Islet of Langerhans (tissue), 1 donor: Measurements from ENCODE around the gene TRIM47.

ENCODE experiments used
- FAIRE-seq: peaks from one replicate; lab custom pipeline; 2011; peaks lifted over from hg19 to GRCh38; lab: Jason Lieb, UNC

The TRIM47 gene

DNA sequence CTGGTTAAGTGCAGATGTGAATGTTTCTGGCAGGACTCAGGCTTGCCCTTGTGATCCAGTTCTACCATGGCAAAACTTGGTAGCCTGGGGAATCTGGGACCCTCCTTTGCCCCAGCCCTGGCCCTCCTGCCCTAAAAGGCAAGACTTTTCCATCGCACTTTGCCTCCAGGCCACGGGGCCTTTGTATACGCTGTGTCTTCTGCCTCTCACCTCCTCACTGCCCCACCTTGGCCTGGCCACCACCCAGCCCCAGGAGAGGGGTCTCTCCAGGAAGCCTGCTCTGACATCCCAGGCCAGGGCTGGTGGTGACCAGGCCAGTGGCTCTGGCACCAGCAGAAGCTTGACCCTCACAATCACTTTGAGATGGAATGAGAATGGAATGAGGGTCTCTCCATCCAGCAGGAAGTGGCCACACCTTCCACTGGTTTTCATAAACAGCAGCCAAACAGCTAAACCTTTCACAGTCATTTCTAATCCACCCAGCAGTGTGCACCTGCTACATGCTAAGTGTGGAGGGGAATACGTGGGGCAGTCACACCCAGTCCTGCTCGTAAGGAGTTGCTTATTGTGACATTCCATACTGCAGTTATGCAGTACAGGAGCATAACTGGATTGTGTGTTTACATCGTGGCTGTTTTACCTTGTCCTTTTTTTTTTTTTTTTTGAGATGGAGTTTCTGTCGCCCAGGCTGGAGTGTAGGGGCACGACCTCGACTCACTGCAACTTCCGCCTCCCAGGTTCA is 27.9 kb upstream of the TRIM47 start:
- FAIRE-seq = no peak

DNA sequence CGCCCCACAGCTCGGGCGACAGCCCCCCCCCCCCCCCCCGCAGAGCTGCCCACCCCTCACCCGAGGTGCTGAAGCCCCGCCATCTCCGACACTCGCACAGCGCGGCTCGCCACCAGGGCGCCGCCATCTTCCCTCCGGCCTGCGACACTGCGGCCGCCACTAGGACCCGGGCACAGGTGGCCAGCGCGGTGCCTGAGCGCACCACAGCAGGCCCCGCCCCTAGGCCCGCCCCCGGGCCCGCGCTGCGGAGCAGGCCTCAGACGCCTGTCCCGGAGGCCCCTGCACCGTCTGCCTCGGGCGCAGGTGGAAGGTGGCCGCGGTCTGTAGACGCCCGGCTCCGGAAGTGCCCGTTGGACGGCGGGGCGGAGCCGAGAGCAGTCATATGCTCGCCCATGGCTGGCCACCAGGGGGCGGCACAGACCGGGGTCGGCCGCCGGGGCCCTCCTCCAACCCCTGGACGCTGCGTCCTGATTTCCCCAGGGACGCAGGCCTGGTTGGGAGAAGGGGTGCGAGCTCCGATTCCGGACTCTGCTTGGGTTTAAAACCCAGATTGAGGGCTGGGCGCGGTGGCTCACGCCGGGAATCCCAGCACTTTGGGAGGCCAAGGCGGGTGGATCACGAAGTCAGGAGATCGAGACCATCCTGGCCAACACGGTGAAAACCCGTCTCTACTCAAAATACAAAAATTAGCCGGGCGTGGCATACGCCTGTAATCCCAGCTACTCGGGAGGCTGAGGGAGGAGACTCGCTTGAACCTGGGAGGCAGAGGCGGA is 26.6 kb upstream of the TRIM47 start, which contains the start of gene MRPL38:
Gene MRPL38 (minus strand): TSS at position 136 of the 773 bp plus-strand sequence. CDS start 9 bp downstream, at position 127.
- no peak for FAIRE-seq

DNA sequence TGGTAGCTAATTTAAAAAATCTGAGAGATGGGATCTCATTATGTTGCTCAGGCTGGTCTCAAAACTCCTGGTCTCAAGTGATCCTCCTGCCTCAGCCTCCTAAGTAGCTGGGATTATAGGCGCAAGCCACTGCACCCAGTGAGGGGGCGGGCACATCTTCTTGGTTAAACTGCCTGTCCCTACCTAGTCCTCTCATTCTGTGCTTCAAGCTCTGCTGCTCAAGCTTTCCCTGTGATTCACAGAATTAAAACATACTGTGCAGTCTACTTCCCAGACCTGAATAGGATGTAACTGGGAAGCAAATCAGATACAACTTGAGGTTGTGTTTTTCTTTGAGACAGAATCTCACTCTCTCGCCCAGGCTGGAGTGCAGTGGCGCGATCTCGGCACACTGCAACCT is 24.0 kb upstream of the TRIM47 start:
- no peak for FAIRE-seq

DNA sequence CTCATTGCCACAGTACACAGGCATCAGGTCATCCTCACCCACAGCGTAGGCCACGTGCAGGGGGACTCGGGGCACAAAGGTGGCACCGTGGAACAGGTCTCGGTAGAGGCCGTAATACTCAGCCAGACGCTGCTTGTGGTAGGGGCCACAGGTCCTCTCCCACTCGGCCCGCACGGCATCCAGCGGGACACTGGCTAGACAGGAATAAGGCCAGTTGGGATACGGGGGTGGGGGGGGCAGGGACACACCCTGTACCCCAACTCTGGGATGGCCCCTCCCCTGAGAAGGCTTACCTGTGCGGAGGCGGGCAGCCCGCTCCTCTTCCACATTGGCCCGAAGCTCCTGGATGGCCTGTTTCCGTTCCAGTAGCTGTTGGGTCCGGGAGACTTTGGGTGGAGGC is 23.3 kb upstream of the TRIM47 start:
- FAIRE-seq = no peak

DNA sequence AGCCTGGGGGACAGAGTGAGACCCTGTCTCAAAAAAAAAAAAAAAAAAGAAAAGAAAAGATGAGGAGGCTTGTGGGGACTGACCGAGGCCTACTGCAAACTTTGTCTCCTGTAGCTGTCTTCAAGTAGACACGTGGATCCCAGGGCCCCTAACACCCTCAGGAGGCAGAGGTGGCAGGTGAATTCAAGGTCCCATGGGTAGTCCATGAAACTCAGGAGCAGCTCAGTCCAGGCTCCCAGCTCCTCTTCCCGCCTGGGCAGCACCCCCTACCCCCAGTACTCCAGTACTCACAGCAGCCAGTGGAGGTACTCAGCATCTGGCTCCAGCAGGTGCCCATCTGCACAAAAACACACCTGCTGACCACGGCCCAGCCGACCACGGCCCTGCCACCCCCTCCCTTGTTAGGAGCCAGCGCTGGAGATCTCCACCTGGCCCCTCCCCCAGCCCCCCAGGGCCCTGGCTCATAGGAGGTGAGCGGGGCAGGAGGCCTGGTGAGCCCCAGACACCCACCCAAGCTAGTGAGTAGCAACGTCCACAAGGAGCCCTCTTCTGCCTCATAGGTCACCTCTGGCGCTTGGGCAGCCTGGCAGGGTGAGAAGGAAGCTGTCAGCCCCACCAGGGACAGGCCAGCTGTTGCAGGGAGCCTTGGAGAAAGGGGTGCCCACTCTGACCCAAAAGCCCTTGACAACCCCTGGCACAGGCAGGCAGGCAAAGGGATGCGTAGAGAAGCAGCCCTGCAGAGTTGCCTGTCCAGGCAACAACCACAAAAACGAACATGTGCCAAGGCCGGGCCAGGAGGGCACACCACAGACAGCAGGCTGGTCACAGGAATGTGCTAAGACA is 22.5 kb upstream of the TRIM47 start:
- no peak for FAIRE-seq

DNA sequence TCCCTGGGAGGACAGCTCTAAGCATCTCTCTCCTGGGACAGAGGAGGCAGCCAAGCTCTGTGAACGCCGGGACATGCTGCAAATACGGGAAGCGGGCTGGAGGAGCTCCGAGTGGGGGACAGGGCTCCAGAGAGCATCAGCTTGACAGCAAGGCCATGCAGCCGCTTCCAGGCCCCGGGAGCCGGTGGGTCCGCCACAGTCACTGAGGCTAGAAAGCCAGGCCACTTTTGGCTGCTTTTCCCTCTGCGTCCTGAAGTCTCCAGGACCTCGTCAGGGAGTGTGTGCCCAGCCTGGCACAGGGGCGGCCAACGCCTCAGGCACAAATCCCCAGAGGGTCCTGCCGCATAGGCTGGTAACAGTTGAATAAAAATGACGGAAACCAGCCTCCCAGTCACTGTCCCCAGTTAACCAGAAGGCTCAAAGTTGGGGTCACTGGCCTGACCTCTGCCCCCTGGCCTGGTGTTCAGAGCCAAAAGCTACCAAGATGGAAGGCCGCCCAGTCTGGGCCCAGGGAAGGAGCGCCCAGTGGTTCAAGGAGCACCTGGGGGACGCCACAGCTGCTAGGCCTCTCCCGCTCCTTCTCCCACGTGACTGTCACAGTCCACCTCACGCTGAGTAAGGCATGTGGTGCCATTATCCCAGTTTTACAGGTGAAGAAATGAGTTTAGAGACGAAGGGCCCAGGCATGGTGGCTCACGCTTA is 21.5 kb upstream of the TRIM47 start:
- no peak for FAIRE-seq

DNA sequence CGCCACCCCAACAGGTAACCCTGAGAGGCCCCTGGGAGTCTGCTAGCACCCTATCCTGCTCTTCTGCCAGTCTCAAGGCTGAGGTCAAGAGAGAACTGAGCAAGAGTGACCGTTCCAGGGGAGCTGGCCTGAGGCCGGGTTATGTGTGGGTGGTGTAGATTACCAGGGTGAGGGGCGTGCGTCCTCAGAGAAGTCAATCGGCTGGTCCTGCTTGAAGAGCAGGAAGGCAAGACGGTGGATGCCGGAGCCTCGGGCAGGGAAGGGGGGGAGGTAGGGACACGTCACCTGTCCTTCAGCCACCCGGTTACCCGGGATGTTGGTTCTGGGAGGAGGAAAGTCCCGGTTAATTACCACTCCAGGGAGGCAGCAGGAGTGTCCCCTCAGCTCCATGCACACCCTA is 21.0 kb upstream of the TRIM47 start:
- FAIRE-seq = no peak

DNA sequence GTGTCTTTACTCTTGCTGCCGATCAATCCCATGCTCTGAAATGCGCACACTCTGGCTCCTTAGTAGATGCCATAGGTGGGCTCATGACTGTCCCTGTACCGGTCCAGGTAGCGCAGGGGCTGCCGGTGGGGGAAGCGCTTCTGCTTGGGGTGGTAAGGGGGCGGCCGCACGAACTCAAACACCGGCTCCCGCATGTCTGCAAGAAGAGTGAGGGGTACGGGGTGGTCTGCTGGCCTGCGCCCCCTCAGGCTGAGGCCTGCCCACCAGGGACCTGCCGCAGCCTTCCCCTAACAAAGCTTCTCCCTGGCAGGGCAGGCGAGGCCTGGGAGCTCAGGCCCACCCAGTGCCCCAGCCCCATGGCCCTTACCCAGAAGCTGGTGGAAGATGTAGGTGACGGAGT is 20.4 kb upstream of the TRIM47 start:
- no peak for FAIRE-seq

DNA sequence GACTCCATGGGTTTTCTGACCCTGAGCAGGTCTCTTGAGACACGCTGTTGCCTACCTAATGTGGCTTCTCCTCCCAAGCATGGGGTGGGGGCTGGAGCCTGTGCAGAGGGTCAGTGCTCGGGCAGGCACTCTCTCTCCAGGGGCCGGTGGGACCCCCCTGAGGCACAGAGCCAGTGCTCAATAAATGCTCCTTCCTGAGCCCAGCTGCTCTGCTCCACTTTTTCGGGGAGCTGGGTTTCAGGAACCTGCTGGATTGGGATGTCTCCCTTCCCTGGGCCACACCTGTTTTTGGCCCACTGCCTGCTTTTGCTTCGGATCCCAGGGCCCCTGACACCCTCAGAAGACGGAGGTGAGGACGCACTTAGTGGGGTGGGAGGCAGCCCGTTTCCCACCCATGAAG is 19.7 kb upstream of the TRIM47 start:
- FAIRE-seq = no peak

DNA sequence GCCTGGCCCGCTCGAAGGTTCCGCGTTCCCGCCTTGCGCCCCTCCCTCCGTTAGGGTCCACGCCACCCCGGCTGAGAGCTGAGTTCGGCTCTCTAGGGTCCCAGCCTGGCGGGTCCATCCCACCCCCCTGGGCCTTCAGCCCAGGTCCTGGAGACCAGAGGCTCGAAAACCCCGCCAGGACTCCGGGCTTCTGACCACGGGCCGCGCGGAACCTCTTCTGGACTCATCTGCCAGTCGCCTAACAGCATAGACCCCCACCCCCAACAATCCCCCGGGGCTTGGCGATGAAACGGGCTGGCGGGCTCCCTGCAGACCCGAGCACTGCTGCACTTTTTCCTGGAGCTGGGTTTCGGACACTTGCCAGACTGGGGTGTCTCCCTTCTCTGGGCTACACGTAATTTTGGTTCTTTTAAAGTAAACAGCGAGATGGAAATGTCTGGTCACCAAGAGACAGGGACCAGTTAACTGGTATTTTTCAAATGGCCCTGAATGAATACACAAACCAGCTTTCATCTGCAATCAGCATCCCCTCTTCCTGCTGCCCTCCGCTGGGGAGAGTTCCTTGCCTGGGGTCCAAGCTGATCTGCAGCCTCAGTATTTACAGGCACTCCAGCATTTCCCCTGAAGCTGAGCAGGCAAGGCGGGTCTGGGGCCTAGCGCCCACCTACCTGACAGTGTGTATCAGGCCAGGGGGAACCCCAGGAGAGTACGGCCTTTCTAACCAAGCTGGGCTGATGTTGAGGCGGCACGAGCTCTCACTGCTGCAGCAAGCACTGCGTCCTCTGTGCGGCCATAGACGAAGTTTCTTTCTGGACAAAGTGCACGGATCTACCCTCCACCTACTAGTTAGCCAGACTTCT is 19.0 kb upstream of the TRIM47 start:
- FAIRE-seq = no peak

DNA sequence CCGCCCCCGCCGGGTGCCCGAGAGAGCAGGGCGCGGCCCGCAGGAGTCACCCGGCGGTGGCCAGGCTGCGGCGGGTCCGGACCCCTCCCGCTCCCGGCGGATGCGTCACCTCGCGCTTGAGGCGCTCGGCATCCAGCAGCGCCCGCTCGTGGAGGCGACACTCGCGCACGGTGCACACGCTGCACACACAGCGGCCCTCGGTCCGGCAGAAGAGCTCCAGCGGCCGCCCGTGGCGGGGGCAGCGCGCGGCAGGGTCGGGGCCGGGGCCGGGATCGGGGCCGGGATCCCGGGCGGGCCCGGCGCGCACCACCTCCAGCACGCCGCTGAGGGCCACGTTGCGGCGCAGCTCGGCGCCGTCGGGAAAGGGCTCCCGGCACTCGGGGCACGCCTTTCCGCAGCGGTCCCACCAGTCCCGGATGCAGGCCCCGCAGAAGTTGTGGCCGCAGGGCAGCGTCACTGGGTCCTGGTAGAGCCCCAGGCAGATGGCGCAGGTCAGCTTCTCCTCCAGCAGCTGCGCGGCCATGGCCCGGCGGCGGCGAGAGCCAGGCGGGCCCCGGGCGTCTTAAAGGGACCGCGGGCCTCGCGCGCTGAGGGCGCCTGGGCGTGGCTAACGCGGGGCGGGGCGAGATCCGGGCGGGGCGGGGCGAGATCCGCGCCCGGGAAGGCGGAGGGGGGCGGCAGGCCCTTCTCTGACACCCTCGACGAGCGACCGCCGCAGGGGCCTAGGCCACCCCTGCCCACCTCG is 18.2 kb upstream of the TRIM47 start, which contains the start of gene TRIM65:
Gene TRIM65 (minus strand): TSS at position 537 of the 745 bp plus-strand sequence. CDS start 14 bp downstream, at position 523.
- FAIRE-seq = no peak

DNA sequence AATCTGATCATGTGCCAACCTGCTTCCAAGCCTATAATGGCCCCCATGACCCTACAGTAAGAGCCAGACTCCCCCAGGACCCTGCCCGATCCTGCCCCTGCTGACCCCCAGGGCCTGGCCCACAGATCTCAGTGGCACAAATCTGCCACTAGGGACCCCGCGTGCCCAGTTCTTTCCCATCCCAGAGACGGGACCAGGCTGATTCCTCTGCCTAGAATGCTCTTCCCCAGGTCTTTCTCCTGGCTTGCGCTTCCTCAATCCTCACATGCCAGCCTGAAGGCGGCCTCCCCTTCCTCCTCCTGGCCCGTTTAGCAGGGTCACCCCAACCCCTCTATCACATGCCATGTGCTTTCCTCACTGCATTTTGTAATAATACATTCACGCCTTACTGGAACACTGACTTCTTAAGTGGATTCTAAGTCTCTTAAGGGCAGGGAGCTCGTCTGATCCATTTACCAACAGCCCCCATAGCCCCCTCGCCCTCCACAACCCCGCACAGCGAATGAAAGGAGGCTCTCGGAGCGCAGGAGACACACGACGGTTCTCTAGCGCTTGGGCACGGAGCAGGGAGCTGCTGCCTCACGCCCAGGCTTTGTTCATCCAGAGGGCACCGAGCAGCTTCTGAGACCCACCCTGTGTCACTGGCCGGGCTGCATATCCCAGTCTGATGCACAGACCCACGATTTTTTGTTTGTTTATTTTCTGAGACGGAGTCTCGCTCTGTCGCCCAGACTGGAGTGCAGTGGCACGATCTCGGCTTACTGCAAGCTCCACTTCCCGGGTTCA is 17.2 kb upstream of the TRIM47 start:
- no peak for FAIRE-seq

DNA sequence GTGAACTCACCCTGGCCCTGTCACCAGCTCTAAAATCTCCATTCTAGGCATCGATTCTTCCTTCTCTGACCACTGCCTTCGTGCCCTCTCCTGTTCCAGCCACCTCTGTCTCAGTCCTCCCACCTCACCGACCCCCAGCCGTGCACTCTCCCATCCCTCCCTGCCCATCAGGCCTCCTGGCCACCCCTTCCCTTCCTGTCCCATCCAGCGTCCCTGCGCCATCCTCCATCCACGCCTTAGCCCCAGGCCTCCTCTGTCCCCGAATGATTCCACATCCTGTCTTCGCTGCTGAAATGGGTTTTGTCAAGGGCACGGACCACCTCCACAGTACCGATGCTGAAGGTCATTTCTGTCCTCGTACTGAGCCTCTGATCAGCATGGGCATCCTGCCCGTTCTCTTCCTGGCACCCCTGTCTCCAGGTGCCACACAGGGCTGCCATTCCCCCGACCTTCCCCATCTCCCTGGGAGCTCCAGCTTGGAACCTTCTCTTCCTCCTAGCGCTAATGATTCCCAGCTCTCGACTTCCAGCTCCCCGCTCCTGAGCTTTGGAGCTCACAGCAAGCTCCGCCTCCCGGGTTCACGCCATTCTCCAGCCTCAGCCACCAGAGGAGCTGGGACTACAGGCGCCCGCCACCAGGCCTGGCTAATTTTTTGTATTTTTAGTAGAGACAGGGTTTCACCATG is 15.8 kb upstream of the TRIM47 start:
- FAIRE-seq = no peak

DNA sequence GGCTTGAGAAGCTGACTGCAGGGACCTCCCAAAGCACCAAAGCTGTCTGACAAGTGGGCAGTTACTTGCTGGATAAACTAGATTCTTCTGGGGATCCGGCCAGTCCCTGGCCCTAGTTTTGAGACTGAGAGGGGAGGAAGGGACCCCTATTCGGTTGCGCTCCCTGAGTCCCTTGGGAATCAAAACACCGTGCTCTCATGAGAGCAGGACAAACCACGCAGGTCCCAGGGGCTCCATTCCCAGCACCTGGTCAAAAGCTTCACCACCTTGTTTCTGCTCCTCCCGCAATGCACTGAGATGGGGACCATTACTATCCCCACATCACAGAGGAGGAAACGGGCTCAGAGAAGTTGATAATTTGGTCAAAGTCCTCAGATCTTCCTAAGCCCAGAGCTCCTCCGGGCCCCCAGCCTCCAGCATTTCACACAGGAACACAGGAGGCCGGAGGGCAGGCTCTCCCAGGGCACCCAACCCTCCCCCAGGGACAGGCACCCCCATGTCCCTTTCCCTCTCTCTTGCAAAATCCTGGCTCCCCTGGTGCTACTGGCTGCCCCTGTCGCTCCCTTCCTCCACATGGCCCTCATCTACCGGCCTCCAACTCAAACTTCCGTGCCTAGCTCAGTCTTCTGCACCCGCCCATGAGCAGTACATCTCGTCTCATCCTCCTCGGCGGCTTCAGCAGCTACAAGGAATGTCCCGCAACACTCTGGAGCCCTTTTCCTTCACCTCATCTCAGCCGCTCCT is 15.1 kb upstream of the TRIM47 start:
- no peak for FAIRE-seq

DNA sequence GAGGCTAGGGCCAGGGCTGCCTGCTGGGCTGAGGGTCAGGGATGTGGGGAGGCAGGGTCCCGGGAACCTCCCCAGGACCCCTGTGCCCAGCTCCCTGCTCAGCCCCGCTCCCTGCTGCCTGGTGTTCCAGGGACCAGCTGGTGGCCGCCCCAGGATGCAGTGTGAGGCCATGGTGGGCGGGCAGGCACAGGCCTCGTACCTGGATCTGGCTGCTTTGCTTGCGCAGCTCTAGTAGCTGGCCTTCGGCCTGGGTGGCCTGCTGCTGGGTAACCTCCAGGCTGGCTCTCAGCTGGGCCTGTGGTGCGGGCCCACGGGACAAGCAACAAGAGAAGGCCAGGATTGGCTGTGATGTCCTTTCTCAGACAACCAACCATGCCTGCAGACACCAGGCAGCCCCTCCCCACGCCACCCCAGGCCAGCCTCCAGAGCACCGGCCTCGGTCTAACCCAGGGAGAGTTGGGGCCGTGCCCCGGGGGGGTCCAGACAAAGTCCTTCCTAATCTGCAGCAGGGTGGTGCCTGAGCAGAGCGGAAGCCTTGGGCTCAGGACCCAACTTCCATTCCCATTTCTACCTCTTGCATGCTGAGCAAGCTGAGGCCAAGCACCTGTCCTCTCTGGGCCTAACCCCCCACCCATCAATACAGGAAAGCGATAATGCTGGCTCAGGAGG is 14.3 kb upstream of the TRIM47 start:
- FAIRE-seq = no peak

DNA sequence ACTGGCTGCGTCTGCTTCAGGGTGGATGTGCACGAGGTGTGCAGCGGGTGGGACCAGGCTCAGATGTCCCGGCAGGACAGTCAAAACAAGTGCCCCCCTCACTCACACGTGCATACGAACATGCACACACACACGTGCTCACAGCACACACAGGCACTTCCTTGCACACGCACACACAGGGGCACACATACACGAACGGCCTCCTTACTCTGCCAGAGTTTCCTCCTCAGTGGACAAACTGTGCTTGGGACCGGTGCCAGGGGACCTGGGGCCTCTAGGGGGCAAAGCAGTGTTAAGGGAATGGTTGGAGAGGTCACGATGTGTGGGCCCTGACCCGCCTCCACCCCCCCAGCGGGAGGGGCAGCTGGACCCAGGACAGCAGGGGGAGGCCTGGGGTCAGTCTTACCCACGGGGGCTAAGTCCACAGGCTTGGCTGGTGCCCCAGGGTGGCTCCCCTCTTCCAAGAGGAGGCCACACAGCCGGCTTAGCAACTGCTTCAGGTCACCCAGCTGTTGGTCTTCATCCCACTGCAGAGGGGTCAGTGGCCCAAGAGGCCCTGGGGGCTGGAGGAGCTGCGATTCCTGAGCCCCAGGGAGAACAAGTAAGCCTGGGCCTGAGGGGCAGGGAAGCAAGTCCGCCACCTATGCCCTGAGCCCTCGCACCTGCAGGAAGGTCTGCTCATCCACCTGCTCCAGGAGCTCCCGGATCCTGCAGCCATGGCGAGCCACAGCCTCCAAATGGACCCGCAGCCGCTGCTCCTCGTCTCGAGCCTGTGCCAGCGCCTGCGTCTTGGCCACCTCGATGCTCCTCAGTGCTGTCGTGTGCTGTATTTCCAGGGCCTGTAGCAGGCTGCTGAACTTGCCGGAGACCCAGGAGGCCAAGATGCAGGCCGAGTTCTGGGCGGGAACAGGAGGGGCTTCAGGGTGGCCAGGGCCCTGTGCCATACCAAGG is 13.5 kb upstream of the TRIM47 start:
- no peak for FAIRE-seq
